Muscle of leg (tissue), 11 donors: Measurements from ENCODE around the gene CREB3L1. TPM values are rescaled to one million over a fixed set of nuclear protein-coding genes. Genes with fewer than 3 reads are reported as not detected.
"Not testable (repeated sequence)": the region's sequence is repeated elsewhere in the genome, so short reads cannot be mapped to it uniquely, and the experiment has no call there.

Source experiments
- DNase-seq: peaks from one replicate; pipeline ENCODE4 v3.0.0; 2013
- H3K27ac ChIP-seq: one replicate; pipeline ENCODE4 v1.5.1; 2013; ENCODE audit warnings: mild to moderate bottlenecking, low read length, control low read depth
- H3K27me3 ChIP-seq: one replicate; pipeline ENCODE4 v1.6.1; 2013; ENCODE audit warnings: low read length; ENCODE audit not compliant: control insufficient read depth, insufficient read depth
- H3K36me3 ChIP-seq: one replicate; pipeline ENCODE4 v1.6.1; 2013; ENCODE audit warnings: low read length; ENCODE audit not compliant: control insufficient read depth, insufficient read depth
- H3K4me1 ChIP-seq: one replicate; pipeline ENCODE4 v1.6.1; 2013; ENCODE audit warnings: low read length; ENCODE audit not compliant: control insufficient read depth, insufficient read depth
- H3K4me3 ChIP-seq: one replicate; pipeline ENCODE4 v1.5.1; 2013; ENCODE audit warnings: low read length, control low read depth
- H3K9me3 ChIP-seq: replicated peaks from 2 replicates; pipeline ENCODE4 v1.6.1; 2013; ENCODE audit warnings: low read depth, low read length; ENCODE audit not compliant: control insufficient read depth
- WGBS: methylation state at CpG from one replicate; pipeline ENCODE4 v1.1.5; 2013; ENCODE audit warnings: missing lambda C conversion rate; ENCODE audit not compliant: insufficient coverage; 5-methylcytosine and 5-hydroxymethylcytosine counted together
- polyA plus RNA-seq, 8 donors: library from polyadenylated mRNA; unstranded; fragments of 120-200 nt; gene quantifications; one replicate each; pipeline versions ENCODE4 v1.2.1 to v1.2.3, GENCODE V29; 2013; ENCODE audit warnings: inconsistent platforms in 1 of 8, low replicate concordance in 1 of 8; ENCODE audit not compliant: insufficient read length in 8 of 8, insufficient read depth in 1 of 8
- total RNA-seq: library from RNA; stranded (reverse); fragments of 120-200 nt; gene quantifications from one replicate; pipeline ENCODE4 v1.2.4, GENCODE V29; 2013

The CREB3L1 gene
- total and polyA plus RNA-seq, 9 donors: 14.2 to 70.7 (median 43.8) TPM

GRCh38 chr11:46259347-46259746, 18.1 kb upstream of the CREB3L1 start:
- 95% methylated on average over 5 of the region's 5 CpGs for WGBS
- H3K27me3 ChIP-seq, H3K36me3 ChIP-seq: not testable (repeated sequence)

GRCh38 chr11:46259971-46260560, 17.4 kb upstream of the CREB3L1 start:
- 62% methylated on average over 10 of the region's 10 CpGs for WGBS
- no peaks in the 10 kb centered on the region for H3K36me3 ChIP-seq
- H3K27ac ChIP-seq: no peak overlapping the region
- DNase-seq: no peak
- H3K4me1 ChIP-seq: no peaks in the 10 kb centered on the region
- H3K4me3 ChIP-seq: no peak overlapping the region
- H3K9me3 ChIP-seq: no peaks in the 10 kb centered on the region
- no peaks in the 10 kb centered on the region for H3K27me3 ChIP-seq

More at GRCh38 chr11:46259347-46259746, 18.1 kb upstream of the CREB3L1 start:
- H3K9me3 ChIP-seq, H3K4me3 ChIP-seq, DNase-seq, H3K4me1 ChIP-seq, H3K27ac ChIP-seq: not testable (repeated sequence)

DNA sequence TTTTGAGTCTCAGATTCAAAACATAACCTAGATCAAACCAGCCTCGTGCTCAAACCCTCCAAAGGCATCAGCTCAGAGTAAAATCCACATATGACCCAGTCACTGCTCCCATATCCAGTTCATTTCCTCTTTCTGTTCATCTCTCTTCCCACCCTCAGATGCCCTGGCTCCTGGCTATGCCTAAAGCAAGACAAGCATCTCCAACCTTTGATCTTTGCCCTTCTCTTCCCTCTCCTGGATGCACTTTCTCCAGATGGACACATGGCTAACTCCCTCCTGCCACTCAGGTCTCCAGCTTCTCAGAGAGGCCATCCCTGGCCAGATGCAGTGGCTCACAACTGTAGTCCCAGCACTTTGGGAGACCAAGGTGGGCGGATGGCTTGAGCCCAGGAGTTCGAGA, 14.3 kb upstream of the CREB3L1 start:
- Histone ChIP-seq H3K27me3 (no peaks in the 10 kb centered on the region), H3K27ac (no peak overlapping the region), H3K4me1 (peaks cover 5% of the 10 kb centered on the region), H3K4me3 (no peak overlapping the region), H3K9me3 (no peaks in the 10 kb centered on the region), H3K36me3 (no peaks in the 10 kb centered on the region)
- WGBS: 75% methylated on average over 1 of the region's 3 CpGs
- no peak for DNase-seq

GRCh38 chr11:46264030-46264429, 13.4 kb upstream of the CREB3L1 start:
- WGBS: 86% methylated on average over 1 of the region's 4 CpGs

DNA sequence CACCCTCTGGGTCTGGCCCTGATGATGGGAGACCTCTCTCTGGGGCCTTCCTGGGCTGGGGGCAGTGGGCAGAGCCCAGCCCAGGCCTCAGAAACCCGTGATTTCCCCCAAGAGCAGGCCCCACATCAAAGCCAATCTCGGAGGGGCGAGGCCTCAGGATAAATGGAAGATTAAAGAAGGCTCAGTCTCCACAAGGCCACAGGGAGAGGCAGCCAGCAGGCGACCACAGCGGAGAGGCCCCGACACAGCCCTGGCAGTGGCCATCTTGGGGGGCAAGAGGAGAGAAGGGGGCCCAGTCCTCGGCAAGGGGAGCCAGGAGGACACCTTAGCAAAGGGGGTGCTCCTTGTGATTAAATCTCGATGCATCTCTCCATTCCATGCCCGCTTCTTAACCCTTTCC, 12.5 kb upstream of the CREB3L1 start:
- H3K27me3 ChIP-seq: no peaks in the 10 kb centered on the region
- no peak overlapping the region for H3K27ac ChIP-seq
- no peaks in the 10 kb centered on the region for H3K36me3 ChIP-seq
- no peak overlapping the region for H3K4me3 ChIP-seq
- WGBS: 68% methylated on average over 4 of the region's 9 CpGs
- no peaks in the 10 kb centered on the region for H3K9me3 ChIP-seq
- no peak for DNase-seq
- H3K4me1 ChIP-seq: peaks cover 5% of the 10 kb centered on the region

More at GRCh38 chr11:46264030-46264429, 13.4 kb upstream of the CREB3L1 start:
- H3K4me3 ChIP-seq: no peak overlapping the region
- no peak for DNase-seq
- H3K9me3 ChIP-seq: no peaks in the 10 kb centered on the region
- H3K36me3 ChIP-seq: no peaks in the 10 kb centered on the region
- H3K27ac ChIP-seq: no peak overlapping the region
- H3K4me1 ChIP-seq: peaks cover 5% of the 10 kb centered on the region
- H3K27me3 ChIP-seq: no peaks in the 10 kb centered on the region

DNA sequence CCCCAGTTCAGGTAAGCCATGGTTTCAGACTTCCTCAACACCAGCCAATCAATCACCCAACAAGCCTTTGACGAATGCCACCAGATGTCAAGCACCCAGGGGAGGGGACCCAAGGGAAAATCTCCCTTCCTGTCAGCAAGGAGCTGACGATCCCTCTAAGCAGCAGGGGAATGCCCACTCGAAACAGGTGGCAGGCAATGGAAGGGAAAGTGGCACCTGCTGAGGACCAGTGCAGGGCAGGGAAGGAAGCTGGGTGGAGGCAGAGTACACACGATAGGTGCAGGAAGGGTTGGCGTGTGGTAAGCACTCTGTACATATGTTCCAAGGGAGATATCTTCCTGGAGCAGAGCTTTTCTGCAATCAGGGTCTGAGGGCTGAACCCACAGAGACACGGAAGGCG, 11.7 kb upstream of the CREB3L1 start:
- H3K4me1 ChIP-seq: peaks cover 11% of the 10 kb centered on the region
- no peak overlapping the region for H3K4me3 ChIP-seq
- H3K9me3 ChIP-seq: no peaks in the 10 kb centered on the region
- DNase-seq: no peak
- no peak overlapping the region for H3K27ac ChIP-seq
- H3K36me3 ChIP-seq: no peaks in the 10 kb centered on the region
- H3K27me3 ChIP-seq: no peaks in the 10 kb centered on the region
- 62% methylated on average over 4 of the region's 7 CpGs for WGBS

DNA sequence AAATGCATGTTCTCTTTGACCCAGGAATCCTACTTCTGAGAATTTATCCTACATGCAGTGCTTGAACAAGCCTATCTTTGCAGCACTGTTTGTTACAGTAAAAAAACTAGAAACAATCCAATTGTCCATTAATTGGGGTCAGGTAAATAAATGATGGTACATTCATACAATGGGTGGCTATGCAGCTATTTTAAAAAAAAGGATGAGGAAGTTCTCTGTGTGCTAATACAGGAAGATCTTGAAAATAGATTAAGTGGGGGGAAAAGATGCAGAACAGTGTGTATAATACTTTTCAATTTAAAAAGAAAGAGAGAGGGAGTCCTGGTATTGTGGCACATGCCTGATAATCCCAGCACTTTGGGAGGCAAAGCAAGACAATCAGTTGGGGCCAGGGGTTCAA, 9.5 kb upstream of the CREB3L1 start:
- peak; percentile 57 for DNase-seq
- Histone ChIP-seq H3K36me3 (no peaks in the 10 kb centered on the region), H3K4me3 (no peak overlapping the region), H3K27ac (no peak overlapping the region), H3K9me3 (no peaks in the 10 kb centered on the region), H3K4me1 (peaks cover 32% of the 10 kb centered on the region), H3K27me3 (no peaks in the 10 kb centered on the region)

- Histone ChIP-seq H3K4me3 (no peak overlapping the region), H3K4me1 (peaks cover 50% of the 10 kb centered on the region), H3K27ac (peak overlapping the region; percentile 42), H3K36me3 (no peaks in the 10 kb centered on the region), H3K9me3 (no peaks in the 10 kb centered on the region), H3K27me3 (peaks cover 1% of the 10 kb centered on the region)
- WGBS: 50% methylated on average over 2 of the region's 5 CpGs
- peak; percentile 82 for DNase-seq
These were observed 6.8 kb upstream of the CREB3L1 start for GRCh38 chr11:46270684-46271083.

GRCh38 chr11:46271407-46271806, 6.1 kb upstream of the CREB3L1 start:
- no peaks in the 10 kb centered on the region for H3K9me3 ChIP-seq
- H3K4me1 ChIP-seq: peaks cover 53% of the 10 kb centered on the region
- peak; percentile 12 for DNase-seq
- H3K27me3 ChIP-seq: peaks cover 5% of the 10 kb centered on the region
- no peaks in the 10 kb centered on the region for H3K36me3 ChIP-seq
- no peak overlapping the region for H3K4me3 ChIP-seq
- WGBS: 100% methylated on average over 1 of the region's 1 CpG
- H3K27ac ChIP-seq: peak overlapping the region; percentile 9

GRCh38 chr11:46271875-46272815, 5.3 kb upstream of the CREB3L1 start:
- Histone ChIP-seq H3K27ac (peak overlapping the region; percentile 89), H3K36me3 (no peaks in the 10 kb centered on the region), H3K4me1 (peaks cover 61% of the 10 kb centered on the region), H3K27me3 (peaks cover 11% of the 10 kb centered on the region), H3K4me3 (no peak overlapping the region), H3K9me3 (no peaks in the 10 kb centered on the region)
- peak; percentile 30 for DNase-seq
- 47% methylated on average over 9 of the region's 16 CpGs for WGBS
